Lower leg skin (tissue), 3 donors: ENCODE results near the gene EFS.

Experiments used
- POLR2A ChIP-seq, 2 donors: fragments of 450-650 bp; IDR thresholded peaks; one replicate each; pipeline ENCODE4 v1.6.1; 2016 to 2017; ENCODE audit warnings: antibody characterized with exemption in 2 of 2, mild to moderate bottlenecking in 1 of 2, moderate library complexity in 1 of 2
- TF ChIP-seq, protein P1 (sequence below), 3 donors: fragments of 450-650 bp; IDR thresholded peaks; one replicate each; pipeline ENCODE4 v1.5.1; 2016; ENCODE audit warnings: antibody characterized with exemption in 3 of 3, mild to moderate bottlenecking in 3 of 3, moderate library complexity in 2 of 3

DNA sequence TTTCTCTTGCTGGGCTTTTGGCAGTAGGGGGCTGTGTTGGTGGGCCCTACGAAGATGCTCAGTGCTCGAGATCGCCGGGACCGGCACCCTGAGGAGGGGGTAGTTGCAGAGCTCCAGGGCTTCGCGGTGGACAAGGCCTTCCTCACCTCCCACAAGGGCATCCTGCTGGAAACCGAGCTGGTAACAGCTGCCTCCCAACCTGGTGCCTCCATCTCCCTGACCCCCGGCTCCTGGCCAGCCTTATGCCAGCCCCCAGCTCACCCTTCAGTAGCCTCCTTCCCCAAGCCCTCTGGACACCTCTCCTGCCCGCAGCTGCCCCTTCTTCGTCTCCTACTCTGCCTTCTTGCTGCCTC, 12.2 kb upstream of the EFS start:
- TF ChIP-seq, protein P1, sequence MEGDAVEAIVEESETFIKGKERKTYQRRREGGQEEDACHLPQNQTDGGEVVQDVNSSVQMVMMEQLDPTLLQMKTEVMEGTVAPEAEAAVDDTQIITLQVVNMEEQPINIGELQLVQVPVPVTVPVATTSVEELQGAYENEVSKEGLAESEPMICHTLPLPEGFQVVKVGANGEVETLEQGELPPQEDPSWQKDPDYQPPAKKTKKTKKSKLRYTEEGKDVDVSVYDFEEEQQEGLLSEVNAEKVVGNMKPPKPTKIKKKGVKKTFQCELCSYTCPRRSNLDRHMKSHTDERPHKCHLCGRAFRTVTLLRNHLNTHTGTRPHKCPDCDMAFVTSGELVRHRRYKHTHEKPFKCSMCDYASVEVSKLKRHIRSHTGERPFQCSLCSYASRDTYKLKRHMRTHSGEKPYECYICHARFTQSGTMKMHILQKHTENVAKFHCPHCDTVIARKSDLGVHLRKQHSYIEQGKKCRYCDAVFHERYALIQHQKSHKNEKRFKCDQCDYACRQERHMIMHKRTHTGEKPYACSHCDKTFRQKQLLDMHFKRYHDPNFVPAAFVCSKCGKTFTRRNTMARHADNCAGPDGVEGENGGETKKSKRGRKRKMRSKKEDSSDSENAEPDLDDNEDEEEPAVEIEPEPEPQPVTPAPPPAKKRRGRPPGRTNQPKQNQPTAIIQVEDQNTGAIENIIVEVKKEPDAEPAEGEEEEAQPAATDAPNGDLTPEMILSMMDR (IDR thresholded peaks at IDR 0.05): no peak
- TF ChIP-seq POLR2A (IDR thresholded peaks at IDR 0.05): no peak
